ENCODE data around the gene KLK1. TPM values are rescaled to one million over a fixed set of nuclear protein-coding genes. Genes with fewer than 3 reads are reported as not detected.

KLK1 gene
- total RNA-seq, 1 donor from 2014 or later, result not detected

DNA sequence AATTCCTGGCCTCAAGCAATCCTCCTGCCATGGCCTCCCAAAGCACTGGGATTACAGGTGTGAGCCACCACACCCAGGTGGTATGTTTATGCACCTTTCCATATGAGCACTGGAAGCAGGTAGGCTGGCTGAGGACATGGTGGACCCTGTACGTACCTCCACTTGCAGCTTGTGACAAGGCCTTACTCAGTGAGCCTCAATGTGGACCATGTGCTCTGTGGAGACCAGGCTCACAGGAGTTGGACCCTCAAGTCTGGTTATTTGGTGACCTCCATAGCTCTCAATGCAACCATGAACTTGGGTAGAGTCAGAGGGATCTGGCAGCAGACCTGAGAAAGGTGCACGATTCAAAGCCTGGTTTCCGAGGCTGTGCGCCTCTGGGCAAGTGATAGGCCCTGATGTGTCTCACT is 27.9 kb downstream of the KLK1 start:
- TF ChIP-seq POLR2AphosphoS5 (IDR thresholded peaks at IDR 0.05; ENCODE audit: insufficient read depth in 1 of 2, low read depth in 1 of 2), result no peak
- TF ChIP-seq POLR2A (IDR thresholded peaks at IDR 0.05), result no peak
- TF ChIP-seq, protein P1, sequence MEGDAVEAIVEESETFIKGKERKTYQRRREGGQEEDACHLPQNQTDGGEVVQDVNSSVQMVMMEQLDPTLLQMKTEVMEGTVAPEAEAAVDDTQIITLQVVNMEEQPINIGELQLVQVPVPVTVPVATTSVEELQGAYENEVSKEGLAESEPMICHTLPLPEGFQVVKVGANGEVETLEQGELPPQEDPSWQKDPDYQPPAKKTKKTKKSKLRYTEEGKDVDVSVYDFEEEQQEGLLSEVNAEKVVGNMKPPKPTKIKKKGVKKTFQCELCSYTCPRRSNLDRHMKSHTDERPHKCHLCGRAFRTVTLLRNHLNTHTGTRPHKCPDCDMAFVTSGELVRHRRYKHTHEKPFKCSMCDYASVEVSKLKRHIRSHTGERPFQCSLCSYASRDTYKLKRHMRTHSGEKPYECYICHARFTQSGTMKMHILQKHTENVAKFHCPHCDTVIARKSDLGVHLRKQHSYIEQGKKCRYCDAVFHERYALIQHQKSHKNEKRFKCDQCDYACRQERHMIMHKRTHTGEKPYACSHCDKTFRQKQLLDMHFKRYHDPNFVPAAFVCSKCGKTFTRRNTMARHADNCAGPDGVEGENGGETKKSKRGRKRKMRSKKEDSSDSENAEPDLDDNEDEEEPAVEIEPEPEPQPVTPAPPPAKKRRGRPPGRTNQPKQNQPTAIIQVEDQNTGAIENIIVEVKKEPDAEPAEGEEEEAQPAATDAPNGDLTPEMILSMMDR (IDR thresholded peaks at IDR 0.05), result no peak
- peaks cover 0 to 17% of the 10 kb centered on the region in 2 donors for H3K36me3 ChIP-seq

GRCh38 chr19:50794876-50795663 is 28.5 kb downstream of the KLK1 start:
- H3K4me3 ChIP-seq, result no peak overlapping the region
- H3K9me3 ChIP-seq, result no peaks in the 10 kb centered on the region
- DNase-seq (ENCODE audit: extremely low spot score in 2 of 2), result no peak
- no peak overlapping the region for H3K27ac ChIP-seq
- peaks cover 0 to 17% of the 10 kb centered on the region in 2 donors for H3K36me3 ChIP-seq
- no peak for TF ChIP-seq POLR2AphosphoS5 (IDR thresholded peaks at IDR 0.05; ENCODE audit: insufficient read depth in 1 of 2, low read depth in 1 of 2)
- TF ChIP-seq, protein P1 (IDR thresholded peaks at IDR 0.05), result no peak
- no peak for TF ChIP-seq POLR2A (IDR thresholded peaks at IDR 0.05)
- intact Hi-C loops (cut with DNase I), result no loop called here
- H3K27me3 ChIP-seq, result no peaks in the 10 kb centered on the region
- peaks cover 5% of the 10 kb centered on the region for H3K4me1 ChIP-seq

More for the DNA sequence above, 27.9 kb downstream of the KLK1 start:
- H3K4me1 ChIP-seq, result peaks cover 5% of the 10 kb centered on the region
- H3K27me3 ChIP-seq, result no peaks in the 10 kb centered on the region
- H3K27ac ChIP-seq, result no peak overlapping the region
- no peak overlapping the region for H3K4me3 ChIP-seq
- no peak for DNase-seq (ENCODE audit: extremely low spot score in 2 of 2)
- H3K9me3 ChIP-seq, result no peaks in the 10 kb centered on the region
- intact Hi-C loops (cut with DNase I), result no loop called here

- Histone ChIP-seq H3K27ac (no peak overlapping the region), H3K9me3 (no peaks in the 10 kb centered on the region), H3K4me3 (no peak overlapping the region), H3K27me3 (no peaks in the 10 kb centered on the region), H3K4me1 (peaks cover 5% of the 10 kb centered on the region), H3K36me3 (peaks cover 0 to 17% of the 10 kb centered on the region in 2 donors)
- DNase-seq (ENCODE audit: extremely low spot score in 2 of 2), result no peak
- TF ChIP-seq, protein P1 (IDR thresholded peaks at IDR 0.05), result no peak
- TF ChIP-seq POLR2AphosphoS5 (IDR thresholded peaks at IDR 0.05; ENCODE audit: insufficient read depth in 1 of 2, low read depth in 1 of 2), result no peak
- no peak for TF ChIP-seq POLR2A (IDR thresholded peaks at IDR 0.05)
- intact Hi-C loops (cut with DNase I), result no loop called here
Observed at GRCh38 chr19:50794074-50794875, 29.3 kb downstream of the KLK1 start.

GRCh38 chr19:50793558-50794065 is 30.0 kb downstream of the KLK1 start:
- Histone ChIP-seq H3K36me3 (peaks cover 0 to 17% of the 10 kb centered on the region in 2 donors), H3K4me1 (peaks cover 5% of the 10 kb centered on the region), H3K27ac (no peak overlapping the region), H3K9me3 (no peaks in the 10 kb centered on the region), H3K4me3 (no peak overlapping the region), H3K27me3 (no peaks in the 10 kb centered on the region)
- intact Hi-C loops (cut with DNase I), result no loop called here
- no peak for TF ChIP-seq POLR2A (IDR thresholded peaks at IDR 0.05)
- TF ChIP-seq, protein P1 (IDR thresholded peaks at IDR 0.05), result no peak
- TF ChIP-seq POLR2AphosphoS5 (IDR thresholded peaks at IDR 0.05; ENCODE audit: insufficient read depth in 1 of 2, low read depth in 1 of 2), result no peak
- no peak for DNase-seq (ENCODE audit: extremely low spot score in 2 of 2)
